Measurements from ENCODE around the gene ZNF839. TPM values are rescaled to one million over a fixed set of nuclear protein-coding genes. Genes with fewer than 3 reads are reported as not detected.
"Not testable (repeated sequence)": the region's sequence is repeated elsewhere in the genome, so short reads cannot be mapped to it uniquely, and the experiment has no call there.

ZNF839 gene
- total RNA-seq, 1 donor = 7.5 TPM

- DNase-seq (ENCODE audit: low read depth) = no peak
- TF ChIP-seq, protein P1, sequence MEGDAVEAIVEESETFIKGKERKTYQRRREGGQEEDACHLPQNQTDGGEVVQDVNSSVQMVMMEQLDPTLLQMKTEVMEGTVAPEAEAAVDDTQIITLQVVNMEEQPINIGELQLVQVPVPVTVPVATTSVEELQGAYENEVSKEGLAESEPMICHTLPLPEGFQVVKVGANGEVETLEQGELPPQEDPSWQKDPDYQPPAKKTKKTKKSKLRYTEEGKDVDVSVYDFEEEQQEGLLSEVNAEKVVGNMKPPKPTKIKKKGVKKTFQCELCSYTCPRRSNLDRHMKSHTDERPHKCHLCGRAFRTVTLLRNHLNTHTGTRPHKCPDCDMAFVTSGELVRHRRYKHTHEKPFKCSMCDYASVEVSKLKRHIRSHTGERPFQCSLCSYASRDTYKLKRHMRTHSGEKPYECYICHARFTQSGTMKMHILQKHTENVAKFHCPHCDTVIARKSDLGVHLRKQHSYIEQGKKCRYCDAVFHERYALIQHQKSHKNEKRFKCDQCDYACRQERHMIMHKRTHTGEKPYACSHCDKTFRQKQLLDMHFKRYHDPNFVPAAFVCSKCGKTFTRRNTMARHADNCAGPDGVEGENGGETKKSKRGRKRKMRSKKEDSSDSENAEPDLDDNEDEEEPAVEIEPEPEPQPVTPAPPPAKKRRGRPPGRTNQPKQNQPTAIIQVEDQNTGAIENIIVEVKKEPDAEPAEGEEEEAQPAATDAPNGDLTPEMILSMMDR (IDR thresholded peaks at IDR 0.05; ENCODE audit: insufficient read depth, low read length) = no peak
- H3K4me3 ChIP-seq (ENCODE audit: low read depth, low read length) = no peak overlapping the region
Measured at GRCh38 chr14:102348376-102348775, 28.8 kb downstream of the ZNF839 start.

GRCh38 chr14:102351023-102351422 is 31.5 kb downstream of the ZNF839 start:
- TF ChIP-seq, protein P1 (IDR thresholded peaks at IDR 0.05; ENCODE audit: insufficient read depth, low read length) = no peak
- no peak overlapping the region for H3K4me3 ChIP-seq (ENCODE audit: low read depth, low read length)
- no peak for DNase-seq (ENCODE audit: low read depth)

- peak; percentile 57 for DNase-seq (ENCODE audit: low read depth)
- not testable (repeated sequence) for H3K4me3 ChIP-seq (ENCODE audit: low read depth, low read length)
Measured at GRCh38 chr14:102351593-102351992, 32.0 kb downstream of the ZNF839 start.

GRCh38 chr14:102352213-102352612 is 32.7 kb downstream of the ZNF839 start:
- no peak for DNase-seq (ENCODE audit: low read depth)
- TF ChIP-seq, protein P1 (IDR thresholded peaks at IDR 0.05; ENCODE audit: insufficient read depth, low read length) = no peak

GRCh38 chr14:102353126-102353619 is 33.6 kb downstream of the ZNF839 start:
- TF ChIP-seq, protein P1 (IDR thresholded peaks at IDR 0.05; ENCODE audit: insufficient read depth, low read length) = no peak
- H3K4me3 ChIP-seq (ENCODE audit: low read depth, low read length) = no peak overlapping the region
- DNase-seq (ENCODE audit: low read depth) = no peak

More at GRCh38 chr14:102352213-102352612, 32.7 kb downstream of the ZNF839 start:
- no peak overlapping the region for H3K4me3 ChIP-seq (ENCODE audit: low read depth, low read length)

DNA sequence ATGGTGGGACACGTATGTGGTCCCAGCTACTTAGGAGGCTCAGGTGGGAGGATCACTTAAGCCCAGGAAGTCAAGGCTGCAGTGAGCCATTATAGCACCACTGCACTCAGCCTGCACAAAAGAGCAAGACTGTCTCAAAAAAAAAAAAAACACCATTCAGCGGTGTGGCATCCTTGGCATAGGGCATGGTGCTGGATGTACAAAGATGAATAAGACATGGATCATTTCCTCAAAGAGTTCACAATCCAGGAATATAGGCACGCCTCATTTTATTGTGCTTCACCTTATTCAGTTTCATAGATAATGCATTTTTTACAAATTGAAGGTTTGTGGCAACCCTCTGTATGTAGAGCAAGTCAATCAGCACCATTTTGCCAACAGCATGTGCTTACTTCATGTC is 36.7 kb downstream of the ZNF839 start:
- no peak overlapping the region for H3K4me3 ChIP-seq (ENCODE audit: low read depth, low read length)
- TF ChIP-seq, protein P1 (IDR thresholded peaks at IDR 0.05; ENCODE audit: insufficient read depth, low read length) = no peak
- no peak for DNase-seq (ENCODE audit: low read depth)

GRCh38 chr14:102359341-102359740 is 39.8 kb downstream of the ZNF839 start:
- no peak overlapping the region for H3K4me3 ChIP-seq (ENCODE audit: low read depth, low read length)
- TF ChIP-seq, protein P1 (IDR thresholded peaks at IDR 0.05; ENCODE audit: insufficient read depth, low read length) = no peak
- DNase-seq (ENCODE audit: low read depth) = no peak
